HL-60 (cell line): ENCODE results near the gene CDYL2.

ENCODE experiments used
- DNase-seq, 2 experiments: peaks; one replicate each; pipeline ENCODE4 v3.0.0-alpha.2; 2010 to 2020; ENCODE audit warnings: low read depth in 1 of 2, low spot score in 1 of 2
- H3K27ac ChIP-seq: fragments of 250-450 bp; sonication (Bioruptor Pico); replicated peaks from 2 replicates; pipeline ENCODE4 v1.5.1; 2020; ENCODE audit warnings: mild to moderate bottlenecking, moderate library complexity
- H3K27me3 ChIP-seq: fragments of 250-450 bp; sonication (Bioruptor Pico); 2 replicates; pipeline ENCODE4 v1.5.1; 2021; ENCODE audit warnings: mild to moderate bottlenecking, moderate library complexity; ENCODE audit not compliant: insufficient read depth, poor library complexity, severe bottlenecking
- H3K4me3 ChIP-seq: replicated peaks from 2 replicates; pipeline ENCODE4 v1.5.1; 2011; ENCODE audit warnings: mild to moderate bottlenecking, control low read depth, low read length; ENCODE audit not compliant: insufficient read depth
- GABPA ChIP-seq: IDR thresholded peaks from 2 replicates; pipeline ENCODE4 v1.6.1; 2012; ENCODE audit warnings: low read depth
- POLR2AphosphoS5 ChIP-seq: IDR thresholded peaks from 2 replicates; pipeline ENCODE4 v1.6.1; 2012; ENCODE audit warnings: low read depth
- SPI1 ChIP-seq: IDR thresholded peaks from 2 replicates; pipeline ENCODE4 v1.6.1; 2012; ENCODE audit warnings: low read depth, mild to moderate bottlenecking, borderline replicate concordance
- long read RNA-seq: library from polyadenylated mRNA; unstranded; transcript quantifications from one replicate; pipeline ENCODE4 v2.0.0, GENCODE V29; 2020
- TF ChIP-seq, protein P1 (sequence below): IDR thresholded peaks from one replicate; pipeline ENCODE4 v1.5.1; 2011; ENCODE audit warnings: low read length, control low read depth, inconsistent platforms; ENCODE audit not compliant: insufficient read depth
- TF ChIP-seq, protein P2 (sequence below): IDR thresholded peaks from 2 replicates; pipeline ENCODE4 v1.6.1; 2012; ENCODE audit warnings: low read depth; ENCODE audit not compliant: insufficient replicate concordance

Gene CDYL2, protein sequence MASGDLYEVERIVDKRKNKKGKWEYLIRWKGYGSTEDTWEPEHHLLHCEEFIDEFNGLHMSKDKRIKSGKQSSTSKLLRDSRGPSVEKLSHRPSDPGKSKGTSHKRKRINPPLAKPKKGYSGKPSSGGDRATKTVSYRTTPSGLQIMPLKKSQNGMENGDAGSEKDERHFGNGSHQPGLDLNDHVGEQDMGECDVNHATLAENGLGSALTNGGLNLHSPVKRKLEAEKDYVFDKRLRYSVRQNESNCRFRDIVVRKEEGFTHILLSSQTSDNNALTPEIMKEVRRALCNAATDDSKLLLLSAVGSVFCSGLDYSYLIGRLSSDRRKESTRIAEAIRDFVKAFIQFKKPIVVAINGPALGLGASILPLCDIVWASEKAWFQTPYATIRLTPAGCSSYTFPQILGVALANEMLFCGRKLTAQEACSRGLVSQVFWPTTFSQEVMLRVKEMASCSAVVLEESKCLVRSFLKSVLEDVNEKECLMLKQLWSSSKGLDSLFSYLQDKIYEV
- long read RNA-seq, partial matches to known transcripts: 0 of 1 reads
- long read RNA-seq, other reads (novel, unspliced or antisense): 1 of 1 reads

DNA sequence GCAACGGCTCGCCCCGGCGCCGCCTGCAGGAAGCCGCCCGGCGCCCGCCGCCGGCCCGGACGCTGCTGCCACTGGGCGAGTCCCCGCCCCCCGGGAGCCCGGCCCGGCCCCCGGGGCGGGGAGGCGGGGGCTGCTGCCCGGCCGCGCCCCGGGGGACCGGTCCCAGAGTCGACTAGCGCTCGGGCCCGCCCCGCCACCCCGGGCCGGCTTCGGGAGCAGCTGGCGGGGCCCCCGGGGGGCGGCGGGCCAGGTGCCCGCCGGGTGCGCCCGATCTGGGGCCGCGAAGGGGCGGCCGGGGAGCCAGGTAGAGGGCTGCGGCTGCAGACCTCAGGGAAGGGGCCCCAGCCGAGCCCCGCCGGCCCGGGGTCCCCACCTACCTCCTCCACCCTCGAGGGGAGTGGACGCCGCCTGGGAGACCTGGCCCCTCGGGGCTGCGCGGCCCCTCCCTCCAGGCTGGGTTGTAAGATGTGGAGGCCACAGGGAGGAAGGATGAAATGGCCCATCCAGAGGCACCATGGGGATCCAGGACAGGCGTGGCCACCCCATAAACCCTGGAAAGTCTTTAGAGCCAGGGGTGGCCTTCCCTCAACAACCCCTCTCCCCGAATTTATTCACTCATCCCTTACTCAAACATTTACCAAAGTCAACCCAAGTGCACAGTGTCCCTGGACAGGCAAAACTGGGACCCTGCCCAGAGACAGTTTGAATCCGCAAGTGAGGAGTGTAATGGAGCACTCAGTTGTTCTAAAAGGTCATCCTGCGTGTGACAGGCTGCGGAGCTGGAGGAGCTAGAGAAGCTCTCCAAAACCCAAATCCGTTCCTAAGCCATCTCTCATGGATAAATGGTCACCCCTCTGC is at the start of gene CDYL2:
CDYL2 (minus strand) TSS at position 73 of the 858 bp plus-strand sequence. CDS start 425 bp downstream, outside the sequence.
- Histone ChIP-seq H3K27me3 (peaks cover 34% of the 10 kb centered on the region), H3K27ac (no peak within 1 kb of the TSS)
- no peak for DNase-seq

DNA sequence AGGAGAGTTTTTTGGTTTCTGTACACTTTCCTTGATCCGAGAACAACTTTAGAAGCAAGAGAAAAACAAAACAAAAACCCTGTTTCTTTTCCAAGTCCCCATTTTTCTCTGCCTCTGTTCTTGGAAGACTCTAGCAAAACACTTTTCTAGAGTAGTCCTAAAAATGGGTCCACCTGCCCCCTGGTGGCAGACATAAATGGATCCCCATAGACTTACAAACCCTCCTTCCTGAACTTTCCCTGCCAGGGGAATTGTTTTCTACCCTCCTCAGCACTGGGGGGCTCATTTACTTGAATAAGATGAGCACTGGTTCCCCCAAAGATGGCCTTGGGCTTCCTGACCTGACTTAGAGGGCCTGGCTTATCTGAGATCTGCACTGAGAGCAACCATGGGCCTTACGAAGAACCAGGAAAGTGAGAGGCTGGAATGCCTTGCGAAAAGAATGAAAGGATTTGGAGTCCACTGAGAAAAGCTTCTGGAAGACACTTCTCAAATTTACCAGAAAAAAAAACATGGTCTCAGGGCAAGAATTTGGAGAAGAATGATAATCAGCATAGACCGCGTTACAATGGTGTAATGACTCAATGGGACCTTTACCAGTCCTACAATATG is 48.0 kb upstream of the CDYL2 start:
- peak in 1 of 2 experiments; percentile 4 for DNase-seq
- TF ChIP-seq GABPA (no peak), SPI1 (no peak), POLR2AphosphoS5 (no peak)
- TF ChIP-seq, protein P1, sequence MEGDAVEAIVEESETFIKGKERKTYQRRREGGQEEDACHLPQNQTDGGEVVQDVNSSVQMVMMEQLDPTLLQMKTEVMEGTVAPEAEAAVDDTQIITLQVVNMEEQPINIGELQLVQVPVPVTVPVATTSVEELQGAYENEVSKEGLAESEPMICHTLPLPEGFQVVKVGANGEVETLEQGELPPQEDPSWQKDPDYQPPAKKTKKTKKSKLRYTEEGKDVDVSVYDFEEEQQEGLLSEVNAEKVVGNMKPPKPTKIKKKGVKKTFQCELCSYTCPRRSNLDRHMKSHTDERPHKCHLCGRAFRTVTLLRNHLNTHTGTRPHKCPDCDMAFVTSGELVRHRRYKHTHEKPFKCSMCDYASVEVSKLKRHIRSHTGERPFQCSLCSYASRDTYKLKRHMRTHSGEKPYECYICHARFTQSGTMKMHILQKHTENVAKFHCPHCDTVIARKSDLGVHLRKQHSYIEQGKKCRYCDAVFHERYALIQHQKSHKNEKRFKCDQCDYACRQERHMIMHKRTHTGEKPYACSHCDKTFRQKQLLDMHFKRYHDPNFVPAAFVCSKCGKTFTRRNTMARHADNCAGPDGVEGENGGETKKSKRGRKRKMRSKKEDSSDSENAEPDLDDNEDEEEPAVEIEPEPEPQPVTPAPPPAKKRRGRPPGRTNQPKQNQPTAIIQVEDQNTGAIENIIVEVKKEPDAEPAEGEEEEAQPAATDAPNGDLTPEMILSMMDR: peak; percentile 29
- Histone ChIP-seq H3K27ac (no peak overlapping the region), H3K27me3 (no peaks in the 10 kb centered on the region), H3K4me3 (no peak overlapping the region)

More for the DNA sequence above, at the start of gene CDYL2:
- TF ChIP-seq GABPA (no peak), SPI1 (no peak), POLR2AphosphoS5 (no peak)
- TF ChIP-seq, protein P1: no peak
- TF ChIP-seq, protein P2, sequence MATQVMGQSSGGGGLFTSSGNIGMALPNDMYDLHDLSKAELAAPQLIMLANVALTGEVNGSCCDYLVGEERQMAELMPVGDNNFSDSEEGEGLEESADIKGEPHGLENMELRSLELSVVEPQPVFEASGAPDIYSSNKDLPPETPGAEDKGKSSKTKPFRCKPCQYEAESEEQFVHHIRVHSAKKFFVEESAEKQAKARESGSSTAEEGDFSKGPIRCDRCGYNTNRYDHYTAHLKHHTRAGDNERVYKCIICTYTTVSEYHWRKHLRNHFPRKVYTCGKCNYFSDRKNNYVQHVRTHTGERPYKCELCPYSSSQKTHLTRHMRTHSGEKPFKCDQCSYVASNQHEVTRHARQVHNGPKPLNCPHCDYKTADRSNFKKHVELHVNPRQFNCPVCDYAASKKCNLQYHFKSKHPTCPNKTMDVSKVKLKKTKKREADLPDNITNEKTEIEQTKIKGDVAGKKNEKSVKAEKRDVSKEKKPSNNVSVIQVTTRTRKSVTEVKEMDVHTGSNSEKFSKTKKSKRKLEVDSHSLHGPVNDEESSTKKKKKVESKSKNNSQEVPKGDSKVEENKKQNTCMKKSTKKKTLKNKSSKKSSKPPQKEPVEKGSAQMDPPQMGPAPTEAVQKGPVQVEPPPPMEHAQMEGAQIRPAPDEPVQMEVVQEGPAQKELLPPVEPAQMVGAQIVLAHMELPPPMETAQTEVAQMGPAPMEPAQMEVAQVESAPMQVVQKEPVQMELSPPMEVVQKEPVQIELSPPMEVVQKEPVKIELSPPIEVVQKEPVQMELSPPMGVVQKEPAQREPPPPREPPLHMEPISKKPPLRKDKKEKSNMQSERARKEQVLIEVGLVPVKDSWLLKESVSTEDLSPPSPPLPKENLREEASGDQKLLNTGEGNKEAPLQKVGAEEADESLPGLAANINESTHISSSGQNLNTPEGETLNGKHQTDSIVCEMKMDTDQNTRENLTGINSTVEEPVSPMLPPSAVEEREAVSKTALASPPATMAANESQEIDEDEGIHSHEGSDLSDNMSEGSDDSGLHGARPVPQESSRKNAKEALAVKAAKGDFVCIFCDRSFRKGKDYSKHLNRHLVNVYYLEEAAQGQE: no peak
- peak within 1 kb of the TSS; percentile 58 for H3K4me3 ChIP-seq

DNA sequence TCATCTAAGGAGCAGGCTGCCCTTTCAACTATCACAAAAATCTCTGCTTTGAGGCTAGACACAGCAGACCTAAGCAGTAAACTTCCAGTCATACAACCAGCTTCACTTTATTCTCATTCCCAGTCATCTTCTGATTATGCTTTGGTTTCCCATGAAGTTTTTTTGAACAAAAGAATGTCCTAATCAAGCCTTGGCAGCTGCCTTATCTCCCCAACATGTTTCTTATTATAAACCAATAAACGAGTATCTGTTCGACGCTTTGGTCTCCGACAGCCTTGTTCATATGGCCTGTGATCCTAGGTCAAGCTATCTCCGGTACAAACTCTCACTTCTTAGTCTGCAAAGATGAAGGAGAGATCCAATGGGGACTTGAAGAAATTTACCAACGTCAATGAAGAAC is 47.4 kb upstream of the CDYL2 start:
- no peak overlapping the region for H3K27ac ChIP-seq
- no peaks in the 10 kb centered on the region for H3K27me3 ChIP-seq
- TF ChIP-seq SPI1: no peak
- no peak overlapping the region for H3K4me3 ChIP-seq
- DNase-seq: no peak

DNA sequence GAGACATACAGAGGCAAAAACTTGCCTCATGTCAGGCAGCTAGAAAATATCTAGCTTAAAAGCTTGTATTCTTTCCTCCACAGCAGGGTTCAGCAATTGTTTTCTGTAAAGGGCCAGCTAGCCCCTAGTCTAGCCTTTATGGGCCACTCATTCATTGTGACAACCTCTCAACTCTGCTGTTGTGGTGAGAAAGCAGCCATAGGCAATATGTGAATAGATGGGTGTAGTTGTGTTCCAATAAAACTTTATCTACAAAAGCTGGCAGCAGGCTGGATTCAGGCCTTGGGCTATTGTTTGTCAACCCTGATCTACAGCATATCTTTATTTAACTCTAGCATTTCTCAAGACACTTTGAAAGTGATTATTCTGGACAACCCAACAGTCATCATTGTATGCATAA is 46.4 kb upstream of the CDYL2 start:
- no peaks in the 10 kb centered on the region for H3K27me3 ChIP-seq
- TF ChIP-seq, protein P2: no peak
- TF ChIP-seq POLR2AphosphoS5: no peak
- no peak for TF ChIP-seq SPI1
- TF ChIP-seq GABPA: no peak
- TF ChIP-seq, protein P1: no peak
- DNase-seq: no peak
- H3K27ac ChIP-seq: no peak overlapping the region
- no peak overlapping the region for H3K4me3 ChIP-seq
